Large intestine (tissue), 3 donors: ENCODE measurements around the gene MYO15A. TPM values are rescaled to one million over a fixed set of nuclear protein-coding genes. Genes with fewer than 3 reads are reported as not detected.

Experiments
- DNase-seq, 2 donors: peaks; one replicate each; pipeline versions ENCODE4 v3.0.0 to v3.0.0-alpha.2; 2013
- H3K27ac ChIP-seq: one replicate; pipeline ENCODE4 v1.5.1; 2013; ENCODE audit warnings: low read length
- H3K27me3 ChIP-seq: 2 replicates; pipeline ENCODE4 v1.6.1; 2013; ENCODE audit warnings: low read length; ENCODE audit not compliant: control insufficient read depth, insufficient read depth
- H3K36me3 ChIP-seq: 2 replicates; pipeline ENCODE4 v1.6.1; 2013; ENCODE audit warnings: low read length; ENCODE audit not compliant: control insufficient read depth, insufficient read depth
- H3K4me1 ChIP-seq: one replicate; pipeline ENCODE4 v1.6.1; 2013; ENCODE audit warnings: low read length; ENCODE audit not compliant: control insufficient read depth, insufficient read depth
- H3K4me3 ChIP-seq: one replicate; pipeline ENCODE4 v1.5.1; 2013; ENCODE audit warnings: low read length
- H3K9me3 ChIP-seq: one replicate; pipeline ENCODE4 v1.6.1; 2013; ENCODE audit warnings: mild to moderate bottlenecking, low read depth, low read length, moderate library complexity; ENCODE audit not compliant: control insufficient read depth
- WGBS: methylation state at CpG from one replicate; pipeline ENCODE4 v1.1.5; 2013; ENCODE audit warnings: low lambda C conversion rate; ENCODE audit not compliant: insufficient coverage; 5-methylcytosine and 5-hydroxymethylcytosine counted together
- polyA plus RNA-seq: library from polyadenylated mRNA; unstranded; fragments of 120-200 nt; gene quantifications from one replicate; pipeline ENCODE4 v1.2.1, GENCODE V29; 2013

The MYO15A gene
- polyA plus RNA-seq, 1 donor = 2.0 TPM

DNA sequence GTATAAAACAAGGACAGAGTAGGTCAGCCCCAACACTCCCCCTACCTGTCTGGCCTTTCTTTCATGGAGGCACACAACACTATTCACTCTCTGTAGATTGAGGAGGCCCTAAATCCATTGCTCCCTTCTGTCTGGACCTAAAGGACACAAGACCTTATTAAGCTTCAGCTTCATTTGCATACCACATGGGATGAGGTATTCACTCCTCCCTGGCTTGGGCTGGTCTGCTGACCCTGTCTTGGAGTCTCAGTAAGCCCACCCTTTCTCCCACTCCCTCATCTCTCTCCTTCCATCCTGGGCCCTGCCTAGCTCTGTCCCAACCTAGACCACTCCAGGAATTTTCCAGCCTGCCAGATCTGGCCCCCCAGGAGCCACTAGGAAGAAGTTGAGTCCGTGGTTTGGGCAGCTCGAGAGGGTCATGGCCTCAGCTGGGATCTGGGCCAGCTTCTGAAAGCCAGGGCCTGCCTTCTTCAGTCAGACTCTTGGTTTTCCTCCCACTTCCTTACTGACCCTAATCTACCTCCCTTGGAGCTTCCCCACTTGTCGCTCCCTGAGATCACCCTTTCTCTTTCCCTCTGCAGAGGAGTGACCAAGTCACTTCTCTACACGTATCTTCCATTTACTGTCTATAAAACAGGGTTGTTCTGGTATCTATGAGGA lies 110.3 kb downstream of the MYO15A start:
- no peak overlapping the region for H3K4me3 ChIP-seq
- H3K27me3 ChIP-seq = no peaks in the 10 kb centered on the region
- no peaks in the 10 kb centered on the region for H3K36me3 ChIP-seq
- no CpG with 5 or more reads among the region's 4 CpGs for WGBS
- no peak for DNase-seq
- no peaks in the 10 kb centered on the region for H3K9me3 ChIP-seq
- no peak overlapping the region for H3K27ac ChIP-seq
- H3K4me1 ChIP-seq = no peaks in the 10 kb centered on the region

DNA sequence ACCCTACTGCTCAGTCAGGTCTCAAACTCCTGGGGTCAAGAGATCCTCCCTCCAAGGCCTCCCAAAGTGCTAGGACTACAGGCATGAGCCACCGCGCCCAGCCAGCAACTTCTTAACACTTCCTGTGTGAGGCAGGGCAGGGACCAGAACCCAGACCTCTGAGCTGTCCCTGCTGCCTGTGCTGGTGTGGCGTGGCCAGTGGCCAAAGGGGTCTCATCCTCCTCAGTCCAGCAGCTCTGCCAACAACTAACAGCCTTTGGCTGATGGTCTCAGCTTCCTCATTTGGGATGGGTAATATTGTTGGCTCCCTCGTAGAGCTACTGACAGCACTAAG lies 115.5 kb downstream of the MYO15A start:
- H3K4me3 ChIP-seq = no peak overlapping the region
- no peaks in the 10 kb centered on the region for H3K36me3 ChIP-seq
- no peaks in the 10 kb centered on the region for H3K27me3 ChIP-seq
- DNase-seq = no peak
- peaks cover 20% of the 10 kb centered on the region for H3K4me1 ChIP-seq
- H3K27ac ChIP-seq = no peak overlapping the region
- H3K9me3 ChIP-seq = no peaks in the 10 kb centered on the region
- WGBS = no CpG with 5 or more reads among the region's 4 CpGs

DNA sequence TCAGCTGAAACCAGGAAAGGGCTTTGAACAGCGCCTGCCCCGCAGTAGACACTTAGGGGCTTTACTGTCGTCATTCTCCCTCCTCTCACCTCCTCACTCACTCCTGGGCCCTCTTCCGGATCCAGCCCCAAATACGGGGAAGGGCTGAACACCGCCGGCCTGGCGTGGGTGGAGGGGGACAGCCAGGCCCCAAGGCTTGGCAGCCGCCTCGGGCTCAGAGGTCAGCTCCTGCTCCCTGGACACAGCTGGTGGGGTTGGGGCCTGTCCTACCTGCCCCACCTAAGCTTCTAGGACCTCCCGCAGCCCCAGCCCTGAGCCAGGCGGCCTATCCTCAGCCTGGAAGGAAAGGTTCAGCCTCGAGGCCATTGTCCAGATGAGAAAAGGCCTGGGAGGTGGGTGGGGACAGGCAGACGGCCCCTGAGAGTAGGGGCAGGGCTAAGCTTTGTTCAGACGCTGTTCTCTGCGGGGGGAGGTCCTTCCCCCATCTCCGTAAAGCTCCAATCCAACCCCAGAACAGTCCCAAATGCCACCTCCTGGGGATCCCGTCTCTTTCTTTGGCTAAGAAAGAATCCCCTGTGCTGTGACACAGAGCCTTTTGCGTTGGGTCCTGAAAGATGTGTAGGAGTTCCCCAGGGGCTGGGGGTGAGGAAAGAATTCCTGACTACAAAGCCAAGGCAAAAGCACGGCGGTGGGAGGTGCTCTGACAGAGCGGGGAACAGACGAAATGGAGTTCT lies 116.0 kb downstream of the MYO15A start:
- Histone ChIP-seq H3K36me3 (no peaks in the 10 kb centered on the region), H3K27me3 (no peaks in the 10 kb centered on the region), H3K9me3 (no peaks in the 10 kb centered on the region), H3K27ac (peak overlapping the region; percentile 44), H3K4me1 (peaks cover 20% of the 10 kb centered on the region), H3K4me3 (peak overlapping the region; percentile 53)
- DNase-seq = peak in 1 of 2 donors; percentile 17
- no CpG with 5 or more reads among the region's 23 CpGs for WGBS

DNA sequence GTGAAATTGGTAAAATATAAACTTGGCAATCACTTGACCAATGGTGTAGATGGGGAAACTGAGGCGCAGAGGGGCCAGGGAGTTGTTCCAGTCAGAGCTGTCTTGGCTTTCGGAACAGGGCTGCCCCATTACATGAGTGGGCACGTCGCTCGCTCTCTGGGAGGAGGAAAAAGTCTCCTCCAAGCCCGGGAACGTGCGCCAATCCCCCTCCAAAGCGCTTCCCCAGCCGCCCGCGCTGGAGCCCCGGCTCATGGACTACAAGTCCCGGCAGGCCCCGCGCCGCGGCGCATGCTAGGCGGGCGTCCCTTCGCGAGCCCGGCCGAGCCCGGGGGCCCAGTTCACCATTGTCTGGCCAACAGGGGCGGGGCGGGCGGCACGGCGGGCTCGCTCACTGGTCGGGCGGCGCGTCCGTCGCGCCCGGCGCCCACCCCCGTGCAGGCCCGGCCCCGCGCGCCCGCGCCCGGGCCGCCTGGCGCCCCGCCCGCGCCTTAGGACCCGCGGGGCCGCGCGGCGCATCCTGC lies 116.6 kb downstream of the MYO15A start, which contains the start of gene LLGL1:
Gene LLGL1, plus strand, starts transcription at position 515 of the 521 bp plus-strand sequence. CDS start 48 bp downstream, outside the sequence.
- Histone ChIP-seq H3K9me3 (no peaks in the 10 kb centered on the region), H3K27me3 (no peaks in the 10 kb centered on the region), H3K4me3 (peak within 1 kb of the TSS; percentile 85), H3K27ac (peak within 1 kb of the TSS; percentile 44), H3K4me1 (peaks cover 20% of the 10 kb centered on the region), H3K36me3 (no peaks in the 10 kb centered on the region)
- WGBS = no CpG with 5 or more reads among the region's 60 CpGs
- DNase-seq = peak; percentile 94 to 97

DNA sequence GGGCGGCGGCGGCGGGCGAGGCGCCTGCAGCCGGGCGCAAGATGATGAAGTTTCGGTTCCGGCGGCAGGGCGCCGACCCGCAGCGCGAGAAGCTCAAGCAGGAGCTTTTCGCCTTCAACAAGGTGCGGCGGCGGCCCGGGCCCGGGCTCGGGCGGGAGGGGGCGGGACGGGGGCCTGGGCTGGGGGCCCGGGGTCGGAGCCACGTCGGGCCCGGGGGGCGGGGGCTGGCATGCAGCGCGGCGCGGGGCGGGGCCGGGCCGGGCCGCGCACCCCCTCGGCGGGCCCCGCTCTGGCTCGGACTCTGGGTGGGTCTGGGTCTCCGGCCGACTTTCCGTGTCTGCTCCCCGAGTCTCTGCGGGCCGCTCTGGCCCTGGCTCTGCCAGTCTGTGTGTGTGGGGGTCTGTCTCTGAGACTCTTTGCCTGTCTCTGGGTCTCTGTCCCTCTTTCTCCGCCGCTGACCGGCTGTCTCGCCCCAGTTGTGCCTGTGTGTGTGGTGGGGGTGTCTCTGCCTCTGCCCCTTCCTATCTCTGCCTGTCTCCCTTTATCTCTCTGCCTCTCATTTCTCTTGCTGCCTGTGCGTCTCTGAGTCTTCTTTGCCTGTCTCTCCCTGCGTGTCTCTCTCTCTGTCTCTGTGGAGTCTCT lies 117.2 kb downstream of the MYO15A start:
- Histone ChIP-seq H3K4me1 (peaks cover 20% of the 10 kb centered on the region), H3K27me3 (no peaks in the 10 kb centered on the region), H3K36me3 (no peaks in the 10 kb centered on the region), H3K27ac (no peak overlapping the region), H3K4me3 (peak overlapping the region; percentile 85), H3K9me3 (no peaks in the 10 kb centered on the region)
- 0% methylated on average over 1 of the region's 57 CpGs for WGBS
- peak in 1 of 2 donors; percentile 34 for DNase-seq

DNA sequence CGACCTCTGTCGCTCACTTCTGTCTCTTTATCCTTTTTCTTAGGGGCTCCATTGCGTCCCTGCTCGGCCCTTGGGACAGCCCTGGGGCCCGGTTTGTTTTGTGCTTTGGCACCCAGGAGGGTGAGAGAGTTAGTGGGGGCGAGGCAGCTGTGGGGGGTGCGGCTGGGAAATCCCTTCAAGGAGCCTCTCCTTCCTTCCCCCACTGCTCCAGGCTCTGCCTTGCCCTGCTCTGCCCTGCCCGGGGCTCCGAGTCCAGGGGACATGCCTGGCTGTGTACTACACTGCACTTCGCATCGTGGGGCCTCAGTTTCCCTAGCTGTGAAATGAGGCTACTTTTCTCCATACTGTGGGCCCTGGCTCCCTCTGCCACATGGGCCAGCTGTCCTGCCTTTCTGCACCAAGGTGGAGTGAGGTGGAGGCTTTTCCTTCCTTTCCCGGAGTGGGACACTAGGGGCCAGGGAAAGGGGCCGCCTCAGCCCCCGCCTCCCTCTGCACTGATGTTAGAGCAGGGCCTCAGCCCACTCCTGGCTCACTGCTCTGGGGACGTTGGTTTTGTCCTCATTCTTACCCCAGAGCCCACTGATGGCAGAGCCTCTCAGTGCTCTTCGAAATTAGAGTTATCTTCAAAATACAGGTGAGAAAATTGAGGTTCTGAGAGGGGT lies 117.9 kb downstream of the MYO15A start:
- H3K9me3 ChIP-seq = no peaks in the 10 kb centered on the region
- H3K36me3 ChIP-seq = no peaks in the 10 kb centered on the region
- DNase-seq = peak in 1 of 2 donors; percentile 32
- H3K27ac ChIP-seq = no peak overlapping the region
- peak overlapping the region; percentile 85 for H3K4me3 ChIP-seq
- WGBS = no CpG with 5 or more reads among the region's 16 CpGs
- peaks cover 20% of the 10 kb centered on the region for H3K4me1 ChIP-seq
- no peaks in the 10 kb centered on the region for H3K27me3 ChIP-seq

DNA sequence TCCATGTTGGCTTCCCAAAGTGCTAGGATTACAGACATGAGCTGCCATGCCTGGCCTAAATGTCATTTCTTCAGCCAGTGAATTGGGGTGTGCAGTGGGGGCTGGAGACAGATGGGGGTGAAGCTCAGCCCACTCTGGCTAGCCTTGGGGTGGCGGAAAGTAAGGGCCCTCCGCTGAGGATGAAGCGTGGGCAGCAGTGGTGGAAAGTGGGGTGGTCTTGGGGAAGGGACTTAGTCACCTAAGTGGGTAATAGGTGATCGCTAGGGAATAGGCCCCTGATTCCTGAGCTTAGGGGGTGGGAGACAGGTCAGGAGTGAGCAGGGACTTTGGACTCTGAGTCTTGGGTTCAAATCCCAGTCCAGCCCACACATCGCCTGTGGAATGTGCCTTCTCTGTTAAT lies 119.1 kb downstream of the MYO15A start:
- Histone ChIP-seq H3K9me3 (no peaks in the 10 kb centered on the region), H3K27ac (no peak overlapping the region), H3K4me1 (peaks cover 20% of the 10 kb centered on the region), H3K36me3 (peaks cover 2% of the 10 kb centered on the region), H3K4me3 (no peak overlapping the region), H3K27me3 (no peaks in the 10 kb centered on the region)
- WGBS = no CpG with 5 or more reads among the region's 5 CpGs
- DNase-seq = no peak

DNA sequence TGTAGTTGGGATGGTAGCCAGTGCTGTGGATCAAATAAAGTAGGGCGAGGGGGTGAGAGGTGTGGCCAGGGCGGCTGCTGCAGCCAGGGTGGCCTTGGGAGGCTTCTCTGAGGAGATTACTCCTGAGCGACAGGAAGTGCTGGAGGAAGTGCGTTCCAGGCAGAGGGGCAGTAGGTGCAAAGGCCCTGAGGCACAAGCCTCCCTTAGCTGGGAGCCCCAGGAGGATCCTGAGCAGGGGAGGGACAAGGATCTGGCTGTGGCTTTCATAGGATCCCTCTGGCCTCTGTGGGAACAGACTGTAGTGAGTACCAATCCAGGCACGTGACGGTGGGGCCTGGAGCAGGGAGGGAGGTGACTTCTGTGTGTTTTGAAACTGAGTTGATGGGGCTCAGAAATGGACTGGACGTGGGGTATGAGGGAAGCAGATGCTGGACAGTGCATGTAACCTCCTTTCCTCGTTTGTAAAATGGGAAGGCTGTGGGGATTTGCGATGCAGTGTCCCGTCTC lies 119.7 kb downstream of the MYO15A start:
- no CpG with 5 or more reads among the region's 10 CpGs for WGBS
- no peaks in the 10 kb centered on the region for H3K9me3 ChIP-seq
- DNase-seq = no peak
- H3K4me1 ChIP-seq = peaks cover 20% of the 10 kb centered on the region
- no peaks in the 10 kb centered on the region for H3K27me3 ChIP-seq
- H3K27ac ChIP-seq = no peak overlapping the region
- peaks cover 3% of the 10 kb centered on the region for H3K36me3 ChIP-seq
- H3K4me3 ChIP-seq = no peak overlapping the region

DNA sequence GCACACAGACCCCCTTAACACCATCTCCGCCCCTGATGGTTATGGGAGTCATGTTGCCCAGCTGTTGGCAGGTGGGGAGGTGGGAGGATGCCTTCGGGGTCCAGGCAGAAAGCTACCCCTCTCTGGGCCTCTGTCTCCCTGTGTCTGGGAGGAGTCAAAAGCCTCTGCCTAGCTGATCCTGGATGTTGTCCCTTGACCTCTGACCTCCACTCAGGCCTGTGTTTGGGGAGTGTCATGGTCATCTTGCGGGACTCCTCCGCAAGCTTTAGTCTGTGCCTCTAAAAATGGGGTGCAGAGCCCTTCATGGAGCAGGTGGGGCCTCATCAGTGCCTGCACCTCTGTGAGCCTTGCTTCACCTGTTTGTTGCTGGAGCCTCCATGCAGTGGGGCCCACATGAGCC lies 120.7 kb downstream of the MYO15A start:
- H3K36me3 ChIP-seq = peaks cover 11% of the 10 kb centered on the region
- WGBS = no CpG with 5 or more reads among the region's 4 CpGs
- no peak overlapping the region for H3K4me3 ChIP-seq
- no peak for DNase-seq
- H3K27me3 ChIP-seq = no peaks in the 10 kb centered on the region
- H3K9me3 ChIP-seq = no peaks in the 10 kb centered on the region
- no peak overlapping the region for H3K27ac ChIP-seq
- peaks cover 17% of the 10 kb centered on the region for H3K4me1 ChIP-seq
